Osteoblast (primary cell): Measurements from ENCODE around the gene ARHGEF26. TPM values are rescaled to one million over a fixed set of nuclear protein-coding genes. Genes with fewer than 3 reads are reported as not detected.

ENCODE experiments used
- DNase-seq: peaks from one replicate; pipeline ENCODE4 v3.0.0; 2011; ENCODE audit warnings: low spot score, mixed read lengths; ENCODE audit not compliant: insufficient read length; ENCODE audit errors: missing footprints
- H2AFZ ChIP-seq: 2 replicates; pipeline ENCODE4 v1.6.0; 2011; ENCODE audit warnings: mild to moderate bottlenecking, low read length
- H3K27ac ChIP-seq: 2 replicates; pipeline ENCODE4 v1.5.1; 2011; ENCODE audit warnings: mild to moderate bottlenecking, low read depth, low read length, moderate library complexity
- H3K27me3 ChIP-seq: 2 replicates; pipeline ENCODE4 v1.6.0; 2012; ENCODE audit warnings: mild to moderate bottlenecking, control low read depth, inconsistent platforms, low read length, moderate library complexity; ENCODE audit not compliant: insufficient read depth
- H3K36me3 ChIP-seq: 2 replicates; pipeline ENCODE4 v1.5.1; 2011; ENCODE audit warnings: mild to moderate bottlenecking, low read length, control low read depth, moderate library complexity; ENCODE audit not compliant: insufficient read depth
- H3K4me1 ChIP-seq: 2 replicates; pipeline ENCODE4 v1.5.1; 2011; ENCODE audit warnings: mild to moderate bottlenecking, low read length, control low read depth, moderate library complexity; ENCODE audit not compliant: insufficient read depth
- H3K4me2 ChIP-seq: 2 replicates; pipeline ENCODE4 v1.6.0; 2011; ENCODE audit warnings: mild to moderate bottlenecking, low read length; ENCODE audit not compliant: insufficient read depth
- H3K4me3 ChIP-seq: fragments of 200-600 bp; sonication (generic); 3 replicates; pipeline ENCODE4 v1.5.1; 2012; ENCODE audit warnings: mild to moderate bottlenecking, low read length, inconsistent platforms; ENCODE audit not compliant: insufficient read depth
- H3K79me2 ChIP-seq: 2 replicates; pipeline ENCODE4 v1.6.0; 2012; ENCODE audit warnings: mild to moderate bottlenecking, low read length, control low read depth, inconsistent platforms; ENCODE audit not compliant: insufficient read depth
- H3K9me3 ChIP-seq: 2 replicates; pipeline ENCODE4 v1.5.1; 2011; ENCODE audit warnings: low read depth, low read length, control low read depth
- H4K20me1 ChIP-seq: 2 replicates; pipeline ENCODE4 v1.6.0; 2012; ENCODE audit warnings: mild to moderate bottlenecking, low read length, control low read depth; ENCODE audit not compliant: insufficient read depth
- total RNA-seq: library from RNA; depleted of rRNA; stranded (reverse); fragments of >200 nt; gene quantifications from 2 replicates; pipeline ENCODE4 v1.2.3, GENCODE V29; 2012
- TF ChIP-seq, protein P1 (sequence below): IDR thresholded peaks from 2 replicates; pipeline ENCODE4 v1.5.1; 2011; ENCODE audit warnings: mild to moderate bottlenecking, low read depth, low read length, moderate library complexity; ENCODE audit errors: extremely low read depth

ARHGEF26 gene
- total RNA-seq, 1 donor, result 3.6 TPM

GRCh38 chr3:154144825-154145465 lies 23.8 kb downstream of the ARHGEF26 start:
- no peaks in the 10 kb centered on the region for H3K9me3 ChIP-seq
- H2AFZ ChIP-seq, result no peak overlapping the region
- no peak overlapping the region for H3K27ac ChIP-seq
- DNase-seq, result no peak
- H3K4me1 ChIP-seq, result no peaks in the 10 kb centered on the region
- no peaks in the 10 kb centered on the region for H3K27me3 ChIP-seq
- TF ChIP-seq, protein P1, sequence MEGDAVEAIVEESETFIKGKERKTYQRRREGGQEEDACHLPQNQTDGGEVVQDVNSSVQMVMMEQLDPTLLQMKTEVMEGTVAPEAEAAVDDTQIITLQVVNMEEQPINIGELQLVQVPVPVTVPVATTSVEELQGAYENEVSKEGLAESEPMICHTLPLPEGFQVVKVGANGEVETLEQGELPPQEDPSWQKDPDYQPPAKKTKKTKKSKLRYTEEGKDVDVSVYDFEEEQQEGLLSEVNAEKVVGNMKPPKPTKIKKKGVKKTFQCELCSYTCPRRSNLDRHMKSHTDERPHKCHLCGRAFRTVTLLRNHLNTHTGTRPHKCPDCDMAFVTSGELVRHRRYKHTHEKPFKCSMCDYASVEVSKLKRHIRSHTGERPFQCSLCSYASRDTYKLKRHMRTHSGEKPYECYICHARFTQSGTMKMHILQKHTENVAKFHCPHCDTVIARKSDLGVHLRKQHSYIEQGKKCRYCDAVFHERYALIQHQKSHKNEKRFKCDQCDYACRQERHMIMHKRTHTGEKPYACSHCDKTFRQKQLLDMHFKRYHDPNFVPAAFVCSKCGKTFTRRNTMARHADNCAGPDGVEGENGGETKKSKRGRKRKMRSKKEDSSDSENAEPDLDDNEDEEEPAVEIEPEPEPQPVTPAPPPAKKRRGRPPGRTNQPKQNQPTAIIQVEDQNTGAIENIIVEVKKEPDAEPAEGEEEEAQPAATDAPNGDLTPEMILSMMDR, result no peak
- no peak overlapping the region for H3K4me3 ChIP-seq
- H3K79me2 ChIP-seq, result no peaks in the 10 kb centered on the region
- no peak overlapping the region for H3K4me2 ChIP-seq
- H3K36me3 ChIP-seq, result no peaks in the 10 kb centered on the region
- H4K20me1 ChIP-seq, result no peaks in the 10 kb centered on the region

DNA sequence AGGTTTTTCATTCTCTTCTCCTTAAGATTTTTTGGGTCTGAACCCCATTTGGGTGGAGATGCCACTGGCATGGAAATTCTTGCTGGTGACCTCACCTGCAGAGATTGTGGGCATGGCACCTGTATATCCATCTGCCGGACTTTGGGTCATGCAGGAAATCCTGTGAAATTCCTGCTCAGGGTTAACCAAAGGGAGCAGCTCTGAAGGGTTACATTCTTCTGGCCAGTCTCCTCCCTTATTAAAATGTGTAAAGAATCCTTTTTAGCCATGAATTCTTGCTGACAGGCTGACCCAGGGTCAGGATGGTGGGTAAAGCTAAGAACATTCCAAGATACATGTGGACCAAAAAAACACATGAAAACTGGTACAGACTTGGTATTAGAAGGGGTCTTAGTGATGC lies 27.4 kb downstream of the ARHGEF26 start:
- Histone ChIP-seq H2AFZ (no peak overlapping the region), H4K20me1 (no peaks in the 10 kb centered on the region), H3K27me3 (no peaks in the 10 kb centered on the region), H3K4me1 (peaks cover 11% of the 10 kb centered on the region), H3K9me3 (no peaks in the 10 kb centered on the region), H3K27ac (no peak overlapping the region), H3K4me2 (no peak overlapping the region), H3K79me2 (no peaks in the 10 kb centered on the region), H3K36me3 (no peaks in the 10 kb centered on the region), H3K4me3 (no peak overlapping the region)
- no peak for DNase-seq
- TF ChIP-seq, protein P1, result no peak

DNA sequence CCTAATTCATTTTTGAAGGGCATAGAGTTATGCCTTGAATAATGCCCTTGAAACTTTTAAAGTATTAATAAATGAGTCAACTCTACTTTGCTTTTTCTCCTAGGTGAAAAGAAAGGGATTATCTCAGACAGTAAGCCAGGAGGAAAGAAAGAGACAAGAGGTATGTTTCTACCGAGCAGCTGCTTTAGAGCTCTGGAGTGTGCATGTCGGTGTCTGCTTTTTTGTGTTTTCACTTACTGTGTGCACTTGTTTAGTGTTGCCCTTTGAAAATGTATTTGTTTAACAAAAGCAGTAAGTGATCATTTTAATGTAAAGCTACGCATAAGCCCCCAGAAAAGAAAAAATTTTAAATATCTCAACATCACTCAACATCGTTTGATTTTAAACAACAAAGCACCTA lies 28.1 kb downstream of the ARHGEF26 start:
- Histone ChIP-seq H3K36me3 (no peaks in the 10 kb centered on the region), H3K4me2 (no peak overlapping the region), H3K27ac (no peak overlapping the region), H3K4me1 (peaks cover 11% of the 10 kb centered on the region), H3K27me3 (no peaks in the 10 kb centered on the region), H3K4me3 (no peak overlapping the region), H2AFZ (no peak overlapping the region), H3K79me2 (no peaks in the 10 kb centered on the region), H4K20me1 (no peaks in the 10 kb centered on the region), H3K9me3 (no peaks in the 10 kb centered on the region)
- TF ChIP-seq, protein P1, result no peak
- DNase-seq, result no peak

DNA sequence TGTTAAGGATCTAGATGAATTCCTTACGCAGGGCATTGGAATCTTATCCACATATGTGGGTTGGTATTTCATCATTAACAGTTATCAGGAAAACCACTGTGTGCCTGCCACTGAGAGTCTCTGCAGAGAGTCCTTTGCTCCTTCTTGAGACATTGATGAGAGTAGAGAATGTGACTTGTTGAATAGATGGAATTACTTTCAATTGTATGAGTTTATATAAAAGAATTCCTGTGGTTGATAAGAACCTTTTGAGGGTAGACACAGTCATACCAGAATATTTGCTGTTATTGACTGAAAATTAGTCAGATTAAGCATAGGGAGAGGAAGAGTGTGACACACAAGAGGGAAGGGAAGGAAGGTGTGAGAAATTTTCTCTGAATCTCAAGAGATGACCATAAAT lies 30.8 kb downstream of the ARHGEF26 start:
- Histone ChIP-seq H3K36me3 (no peaks in the 10 kb centered on the region), H2AFZ (no peak overlapping the region), H4K20me1 (no peaks in the 10 kb centered on the region), H3K4me3 (no peak overlapping the region), H3K4me1 (peaks cover 11% of the 10 kb centered on the region), H3K79me2 (no peaks in the 10 kb centered on the region), H3K27ac (peak overlapping the region; percentile 37), H3K4me2 (peak overlapping the region; percentile 22), H3K27me3 (no peaks in the 10 kb centered on the region), H3K9me3 (no peaks in the 10 kb centered on the region)
- DNase-seq, result no peak
- TF ChIP-seq, protein P1, result no peak
